GM12878 (cell line): ENCODE results near the gene AIMP2. TPM values are rescaled to one million over a fixed set of nuclear protein-coding genes. Genes with fewer than 3 reads are reported as not detected.

ENCODE experiments used
- BACH1 ChIP-seq: fragments of 450-650 bp; IDR thresholded peaks from 2 replicates; pipeline ENCODE4 v1.6.1; 2017; ENCODE audit warnings: mild to moderate bottlenecking, borderline replicate concordance
- BHLHE40 ChIP-seq, 2 experiments: fragments of 450-650 bp in 1 of 2; IDR thresholded peaks; 2 replicates each; pipeline ENCODE4 v1.6.1; 2011 to 2017; ENCODE audit warnings: low read depth in 2 of 2, borderline replicate concordance in 1 of 2, improper control_type of control experiment in 1 of 2, low read length in 1 of 2, mild to moderate bottlenecking in 1 of 2
- CBX3 ChIP-seq: fragments of 200-600 bp; sonication (generic); IDR thresholded peaks from 2 replicates; pipeline ENCODE4 v1.6.1; 2016; ENCODE audit warnings: low read depth, borderline replicate concordance
- CHD4 ChIP-seq: fragments of 200-600 bp; sonication (generic); IDR thresholded peaks from 2 replicates; pipeline ENCODE4 v1.6.1; 2016; ENCODE audit warnings: mild to moderate bottlenecking
- EED ChIP-seq: sonication (generic); IDR thresholded peaks from 2 replicates; pipeline ENCODE4 v1.6.1; 2016; ENCODE audit warnings: antibody characterized with exemption, low read depth
- ELK1 ChIP-seq: IDR thresholded peaks from 2 replicates; pipeline ENCODE4 v1.6.1; 2012; ENCODE audit warnings: low read depth, low read length, improper control_type of control experiment
- EZH2 ChIP-seq: IDR thresholded peaks from 2 replicates; pipeline ENCODE4 v1.6.1; 2012; ENCODE audit warnings: low read depth, mild to moderate bottlenecking, control low read depth, inconsistent platforms, low read length, borderline replicate concordance; ENCODE audit not compliant: control insufficient read depth
- IKZF2 ChIP-seq, 2 experiments: fragments of 450-650 bp; IDR thresholded peaks; 2 replicates each; pipeline ENCODE4 v1.6.1; 2017; ENCODE audit warnings: mild to moderate bottlenecking in 2 of 2, moderate library complexity in 2 of 2
- JUND ChIP-seq: IDR thresholded peaks from 2 replicates; pipeline ENCODE4 v1.6.1; 2012; ENCODE audit warnings: low read depth, mild to moderate bottlenecking, low read length, improper control_type of control experiment, moderate library complexity
- MLLT1 ChIP-seq: fragments of 450-650 bp; IDR thresholded peaks from 2 replicates; pipeline ENCODE4 v1.6.1; 2016; ENCODE audit warnings: mild to moderate bottlenecking
- MTA2 ChIP-seq: fragments of 450-650 bp; IDR thresholded peaks from 2 replicates; pipeline ENCODE4 v1.6.1; 2016; ENCODE audit warnings: low read depth, mild to moderate bottlenecking, moderate library complexity
- MYB ChIP-seq: fragments of 150-350 bp; IDR thresholded peaks from 2 replicates; pipeline ENCODE4 v1.6.1; 2014; ENCODE audit warnings: mild to moderate bottlenecking, low read depth, low read length, borderline replicate concordance
- MYC ChIP-seq: IDR thresholded peaks from 2 replicates; pipeline ENCODE4 v1.6.1; 2011; ENCODE audit warnings: mild to moderate bottlenecking, low read length, moderate library complexity, inconsistent platforms; ENCODE audit not compliant: insufficient read depth, insufficient replicate concordance, insufficient read length, severe bottlenecking
- NR2C1 ChIP-seq: fragments of 450-650 bp; IDR thresholded peaks from 2 replicates; pipeline ENCODE4 v1.6.1; 2017; ENCODE audit warnings: antibody characterized with exemption, mild to moderate bottlenecking, moderate library complexity
- PAX5 ChIP-seq: IDR thresholded peaks from 2 replicates; pipeline ENCODE4 v1.6.1; 2011; ENCODE audit warnings: low read depth, low read length, borderline replicate concordance
- POLR2AphosphoS5 ChIP-seq: IDR thresholded peaks from 2 replicates; pipeline ENCODE4 v1.6.1; 2011; ENCODE audit warnings: mild to moderate bottlenecking, low read length, inconsistent platforms
- SMARCA5 ChIP-seq: fragments of 450-650 bp; IDR thresholded peaks from 2 replicates; pipeline ENCODE4 v1.6.1; 2017; ENCODE audit warnings: mild to moderate bottlenecking
- STAT3 ChIP-seq: IDR thresholded peaks from 2 replicates; pipeline ENCODE4 v1.6.1; 2011; ENCODE audit warnings: low read depth, low read length, improper control_type of control experiment
- ZBTB40 ChIP-seq: fragments of 450-650 bp; IDR thresholded peaks from 2 replicates; pipeline ENCODE4 v1.6.1; 2016; ENCODE audit warnings: mild to moderate bottlenecking, moderate library complexity, borderline replicate concordance
- ZNF217 ChIP-seq: fragments of 450-650 bp; IDR thresholded peaks from 2 replicates; pipeline ENCODE4 v1.6.1; 2017; ENCODE audit warnings: antibody characterized with exemption, mild to moderate bottlenecking
- ZNF274 ChIP-seq: IDR thresholded peaks from one replicate; pipeline ENCODE4 v1.8.0; 2011; ENCODE audit not compliant: insufficient read length, insufficient read depth
- ZNF384 ChIP-seq: IDR thresholded peaks from 2 replicates; pipeline ENCODE4 v1.6.1; 2012; ENCODE audit warnings: low read depth, mild to moderate bottlenecking, low read length, improper control_type of control experiment, borderline replicate concordance
- polyA plus RNA-seq, 11 experiments: library from polyadenylated mRNA; depleted of rRNA in 4 of 11; unstranded in 6 of 11; stranded (reverse) in 5 of 11; fragments of >200 nt; fragmentation: Nextera tagmentation in 4 of 11; fragmentation: Illumina TruSeq in 1 of 11; extraction: Ambion mirVana in 4 of 11; extraction: Trizol in 1 of 11; gene quantifications; 1 replicate in 1 of 11; 2 replicates in 10 of 11; pipeline versions ENCODE4 v1.2.1 to v1.2.3, GENCODE V29; 2011 to 2016; ENCODE audit warnings: inconsistent platforms in 2 of 11, missing spikeins in 2 of 11, low read depth in 1 of 11
- total RNA-seq, 4 experiments: library from RNA; depleted of rRNA in 3 of 4; stranded (reverse); fragments of >200 nt in 3 of 4; fragmentation: Illumina TruSeq in 1 of 4; extraction: Trizol in 1 of 4; gene quantifications; 2 replicates each; pipeline versions ENCODE4 v1.2.1 to v1.2.3, GENCODE V29; 2013 to 2021

The AIMP2 gene
- total and polyA plus RNA-seq, 10 of the 15 experiments (the other 5 are each of a cell fraction or from before 2014, with no cell fraction given), result 46.7 to 130 (median 70.5) TPM

- TF ChIP-seq NR2C1 (peak; percentile 93), JUND (no peak), EED (peak; percentile 54), POLR2AphosphoS5 (peak; percentile 94), IKZF2 (IDR thresholded peaks at IDR 0.05) (peak; percentile 66 to 80; a peak in 3 of 4 replicates), SMARCA5 (peak; percentile 50; the same call in 1 of the 2 replicates), ZNF274 (no peak), STAT3 (no peak), CHD4 (no peak), BACH1 (peak; percentile 56; the same call in 1 of the 2 replicates), BHLHE40 (IDR thresholded peaks at IDR 0.05; ENCODE audit: borderline replicate concordance in 1 of 2, low read depth in 2 of 2, low read length in 1 of 2) (peak; percentile 89 to 98), ZNF217 (0 out of 2 replicates have a peak, but pooled peaks have one; percentile 41), MTA2 (0 out of 2 replicates have a peak, but pooled peaks have one; percentile 26), ELK1 (no peak), CBX3 (no peak), MYB (no peak), MLLT1 (no peak), EZH2 (no peak), MYC (peak; percentile 99), ZNF384 (no peak), PAX5 (no peak; the same call in 1 of the 2 replicates), ZBTB40 (peak; percentile 78; the same call in 1 of the 2 replicates)
These were observed at the start of gene AIMP2, which contains the start of gene PMS2 (continued) for GRCh38 chr7:6008668-6009611.
